WTC11 (cell line): Measurements from ENCODE around the gene ROCK1. TPM values are rescaled to one million over a fixed set of nuclear protein-coding genes. Genes with fewer than 3 reads are reported as not detected.

Experiments used
- ATAC-seq: fragments of 200-7000 bp; cut with Tn5 transposase; 2 replicates; pipeline ENCODE4 v1.10.0; 2021; ENCODE audit warnings: mild to moderate bottlenecking, moderate library complexity
- CTCF ChIA-PET: fragments of 300-600 bp; sonication (Branson Sonifier 250); formaldehyde crosslinking; loops from one replicate; lab custom pipeline; 2021; ENCODE audit warnings: antibody characterized with exemption; lab: Charles Lee
- POLR2A ChIA-PET: fragments of 350-600 bp; sonication (Branson Sonifier 250); formaldehyde crosslinking; loops from one replicate; lab custom pipeline; 2021; ENCODE audit warnings: antibody characterized with exemption; lab: Charles Lee
- DNase-seq: peaks from one replicate; pipeline ENCODE4 v3.0.0; 2021; ENCODE audit warnings: low spot score
- H3K27ac Mint-ChIP-seq: 2 replicates; pipeline ENCODE4 v1.8.0; 2021; ENCODE audit warnings: mixed read lengths
- H3K27me3 Mint-ChIP-seq: 2 replicates; pipeline ENCODE4 v1.8.0; 2021; ENCODE audit warnings: low read depth, mild to moderate bottlenecking, moderate library complexity, mixed read lengths
- H3K36me3 Mint-ChIP-seq: 2 replicates; pipeline ENCODE4 v1.8.0; 2021; ENCODE audit warnings: mixed read lengths
- H3K4me1 Mint-ChIP-seq: 2 replicates; pipeline ENCODE4 v1.8.0; 2022; ENCODE audit warnings: mixed read lengths
- H3K4me3 Mint-ChIP-seq: 2 replicates; pipeline ENCODE4 v1.8.0; 2021; ENCODE audit warnings: mild to moderate bottlenecking, moderate library complexity, mixed read lengths
- H3K9me3 Mint-ChIP-seq: 2 replicates; pipeline ENCODE4 v1.8.0; 2021; ENCODE audit warnings: mixed read lengths
- CBFB ChIP-seq: sonication (generic); formaldehyde crosslinking; IDR thresholded peaks from 2 replicates; pipeline ENCODE4 v1.8.1; 2022; ENCODE audit warnings: mild to moderate bottlenecking, low read depth, missing genetic modification reagents
- ESRRA ChIP-seq: sonication (generic); formaldehyde crosslinking; IDR thresholded peaks from 2 replicates; pipeline ENCODE4 v1.8.1; 2022; ENCODE audit warnings: mild to moderate bottlenecking, missing genetic modification reagents, borderline replicate concordance
- GABPB1 ChIP-seq: sonication (generic); formaldehyde crosslinking; IDR thresholded peaks from 2 replicates; pipeline ENCODE4 v1.8.1; 2023; ENCODE audit warnings: mild to moderate bottlenecking, missing genetic modification reagents
- GRHL2 ChIP-seq: fragments of 250-450 bp; sonication (Bioruptor Pico); IDR thresholded peaks from 2 replicates; pipeline ENCODE4 v1.8.0; 2022; ENCODE audit warnings: mild to moderate bottlenecking, moderate library complexity; ENCODE audit not compliant: insufficient replicate concordance, severe bottlenecking
- HMGA2 ChIP-seq: fragments of 250-450 bp; sonication (Bioruptor Pico); IDR thresholded peaks from 2 replicates; pipeline ENCODE4 v1.4.0; 2021; ENCODE audit warnings: mild to moderate bottlenecking, moderate library complexity
- JUN ChIP-seq: sonication (generic); formaldehyde crosslinking; IDR thresholded peaks from 2 replicates; pipeline ENCODE4 v1.8.0; 2023; ENCODE audit warnings: mild to moderate bottlenecking, missing genetic modification reagents
- NR2C2 ChIP-seq: sonication (generic); formaldehyde crosslinking; IDR thresholded peaks from 2 replicates; pipeline ENCODE4 v1.8.0; 2022; ENCODE audit warnings: mild to moderate bottlenecking, missing genetic modification reagents
- PREB ChIP-seq: sonication (generic); formaldehyde crosslinking; IDR thresholded peaks from 2 replicates; pipeline ENCODE4 v1.8.1; 2022; ENCODE audit warnings: mild to moderate bottlenecking, missing genetic modification reagents, moderate library complexity, borderline replicate concordance
- RORB ChIP-seq: fragments of 250-450 bp; sonication (Bioruptor Pico); IDR thresholded peaks from 2 replicates; pipeline ENCODE4 v1.9.0; 2021; ENCODE audit warnings: mild to moderate bottlenecking
- SMAD4 ChIP-seq: sonication (generic); formaldehyde crosslinking; IDR thresholded peaks from 2 replicates; pipeline ENCODE4 v1.8.0; 2022; ENCODE audit warnings: mild to moderate bottlenecking, missing genetic modification reagents
- SOX15 ChIP-seq: fragments of 250-450 bp; sonication (Bioruptor Pico); IDR thresholded peaks from 2 replicates; pipeline ENCODE4 v1.9.0; 2021; ENCODE audit warnings: mild to moderate bottlenecking
- TEAD4 ChIP-seq: sonication (generic); formaldehyde crosslinking; IDR thresholded peaks from 2 replicates; pipeline ENCODE4 v1.8.0; 2022; ENCODE audit warnings: mild to moderate bottlenecking, missing genetic modification reagents
- ZBTB21 ChIP-seq: sonication (generic); formaldehyde crosslinking; IDR thresholded peaks from 2 replicates; pipeline ENCODE4 v1.8.1; 2023; ENCODE audit warnings: mild to moderate bottlenecking, missing genetic modification reagents, borderline replicate concordance
- ZMAT4 ChIP-seq: fragments of 250-450 bp; sonication (Bioruptor Pico); IDR thresholded peaks from 2 replicates; pipeline ENCODE4 v1.9.0; 2021; ENCODE audit warnings: mild to moderate bottlenecking
- ZNF396 ChIP-seq: fragments of 250-450 bp; sonication (Bioruptor Pico); IDR thresholded peaks from 2 replicates; pipeline ENCODE4 v1.8.0; 2021; ENCODE audit warnings: mild to moderate bottlenecking, moderate library complexity, borderline replicate concordance
- ZNF423 ChIP-seq: fragments of 250-450 bp; sonication (Bioruptor Pico); IDR thresholded peaks from 2 replicates; pipeline ENCODE4 v2.1.2; 2022; ENCODE audit warnings: mild to moderate bottlenecking, moderate library complexity
- total RNA-seq: library from RNA; stranded (reverse); gene quantifications from 3 replicates; pipeline ENCODE4 v1.2.3, GENCODE V29; 2021
- TF ChIP-seq, protein P1 (sequence below): sonication (generic); formaldehyde crosslinking; IDR thresholded peaks from 2 replicates; pipeline ENCODE4 v1.8.0; 2022; ENCODE audit warnings: mild to moderate bottlenecking, missing genetic modification reagents
- TF ChIP-seq, protein P2 (sequence below): sonication (generic); formaldehyde crosslinking; IDR thresholded peaks from 2 replicates; pipeline ENCODE4 v1.8.1; 2022; ENCODE audit warnings: low read depth, missing genetic modification reagents, borderline replicate concordance
- TF ChIP-seq, protein P3 (sequence below): sonication (generic); formaldehyde crosslinking; IDR thresholded peaks from 2 replicates; pipeline ENCODE4 v1.8.0; 2022; ENCODE audit warnings: mild to moderate bottlenecking, missing genetic modification reagents
- TF ChIP-seq, protein P4 (sequence below): sonication (generic); formaldehyde crosslinking; IDR thresholded peaks from 2 replicates; pipeline ENCODE4 v1.8.1; 2023; ENCODE audit warnings: mild to moderate bottlenecking, missing genetic modification reagents
- TF ChIP-seq, protein P5 (sequence below): sonication (generic); formaldehyde crosslinking; IDR thresholded peaks from 2 replicates; pipeline ENCODE4 v1.8.0; 2023; ENCODE audit warnings: missing genetic modification reagents

The ROCK1 gene
- total RNA-seq, 1 experiment from 2014 or later = 42.2 TPM

GRCh38 chr18:21053127-21053526, 58.5 kb downstream of the ROCK1 start:
- DNase-seq = no peak
- CTCF ChIA-PET = interaction anchor here (1.7 kb wide), 1 partner anchor 139 kb away, joined by 7 read pairs; no protein-coding TSS in a partner anchor
- peaks cover 2% of the 10 kb centered on the region; the same call in 1 of the 2 replicates for H3K4me1 Mint-ChIP-seq
- no peaks in the 10 kb centered on the region for H3K36me3 Mint-ChIP-seq
- H3K4me3 Mint-ChIP-seq = no peak overlapping the region
- no peaks in the 10 kb centered on the region for H3K27me3 Mint-ChIP-seq
- TF ChIP-seq ESRRA (CRISPR knock-in tag) (no peak), PREB (no peak), NR2C2 (CRISPR knock-in tag) (no peak), HMGA2 (CRISPR knock-in tag) (no peak), CBFB (CRISPR knock-in tag) (no peak), ZBTB21 (CRISPR knock-in tag) (no peak), ZNF423 (no peak), SMAD4 (CRISPR knock-in tag) (no peak), ZNF396 (CRISPR knock-in tag) (no peak), RORB (CRISPR knock-in tag) (no peak), SOX15 (CRISPR knock-in tag) (no peak), JUN (CRISPR knock-in tag) (no peak), ZMAT4 (no peak), GRHL2 (CRISPR knock-in tag) (no peak), GABPB1 (CRISPR knock-in tag) (no peak)
- TF ChIP-seq, protein P1, sequence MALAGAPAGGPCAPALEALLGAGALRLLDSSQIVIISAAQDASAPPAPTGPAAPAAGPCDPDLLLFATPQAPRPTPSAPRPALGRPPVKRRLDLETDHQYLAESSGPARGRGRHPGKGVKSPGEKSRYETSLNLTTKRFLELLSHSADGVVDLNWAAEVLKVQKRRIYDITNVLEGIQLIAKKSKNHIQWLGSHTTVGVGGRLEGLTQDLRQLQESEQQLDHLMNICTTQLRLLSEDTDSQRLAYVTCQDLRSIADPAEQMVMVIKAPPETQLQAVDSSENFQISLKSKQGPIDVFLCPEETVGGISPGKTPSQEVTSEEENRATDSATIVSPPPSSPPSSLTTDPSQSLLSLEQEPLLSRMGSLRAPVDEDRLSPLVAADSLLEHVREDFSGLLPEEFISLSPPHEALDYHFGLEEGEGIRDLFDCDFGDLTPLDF (CRISPR knock-in tag) = no peak
- TF ChIP-seq, protein P2, sequence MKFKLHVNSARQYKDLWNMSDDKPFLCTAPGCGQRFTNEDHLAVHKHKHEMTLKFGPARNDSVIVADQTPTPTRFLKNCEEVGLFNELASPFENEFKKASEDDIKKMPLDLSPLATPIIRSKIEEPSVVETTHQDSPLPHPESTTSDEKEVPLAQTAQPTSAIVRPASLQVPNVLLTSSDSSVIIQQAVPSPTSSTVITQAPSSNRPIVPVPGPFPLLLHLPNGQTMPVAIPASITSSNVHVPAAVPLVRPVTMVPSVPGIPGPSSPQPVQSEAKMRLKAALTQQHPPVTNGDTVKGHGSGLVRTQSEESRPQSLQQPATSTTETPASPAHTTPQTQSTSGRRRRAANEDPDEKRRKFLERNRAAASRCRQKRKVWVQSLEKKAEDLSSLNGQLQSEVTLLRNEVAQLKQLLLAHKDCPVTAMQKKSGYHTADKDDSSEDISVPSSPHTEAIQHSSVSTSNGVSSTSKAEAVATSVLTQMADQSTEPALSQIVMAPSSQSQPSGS = no peak
- TF ChIP-seq, protein P3, sequence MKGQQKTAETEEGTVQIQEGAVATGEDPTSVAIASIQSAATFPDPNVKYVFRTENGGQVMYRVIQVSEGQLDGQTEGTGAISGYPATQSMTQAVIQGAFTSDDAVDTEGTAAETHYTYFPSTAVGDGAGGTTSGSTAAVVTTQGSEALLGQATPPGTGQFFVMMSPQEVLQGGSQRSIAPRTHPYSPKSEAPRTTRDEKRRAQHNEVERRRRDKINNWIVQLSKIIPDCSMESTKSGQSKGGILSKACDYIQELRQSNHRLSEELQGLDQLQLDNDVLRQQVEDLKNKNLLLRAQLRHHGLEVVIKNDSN (CRISPR knock-in tag) = no peak
- TF ChIP-seq, protein P4, sequence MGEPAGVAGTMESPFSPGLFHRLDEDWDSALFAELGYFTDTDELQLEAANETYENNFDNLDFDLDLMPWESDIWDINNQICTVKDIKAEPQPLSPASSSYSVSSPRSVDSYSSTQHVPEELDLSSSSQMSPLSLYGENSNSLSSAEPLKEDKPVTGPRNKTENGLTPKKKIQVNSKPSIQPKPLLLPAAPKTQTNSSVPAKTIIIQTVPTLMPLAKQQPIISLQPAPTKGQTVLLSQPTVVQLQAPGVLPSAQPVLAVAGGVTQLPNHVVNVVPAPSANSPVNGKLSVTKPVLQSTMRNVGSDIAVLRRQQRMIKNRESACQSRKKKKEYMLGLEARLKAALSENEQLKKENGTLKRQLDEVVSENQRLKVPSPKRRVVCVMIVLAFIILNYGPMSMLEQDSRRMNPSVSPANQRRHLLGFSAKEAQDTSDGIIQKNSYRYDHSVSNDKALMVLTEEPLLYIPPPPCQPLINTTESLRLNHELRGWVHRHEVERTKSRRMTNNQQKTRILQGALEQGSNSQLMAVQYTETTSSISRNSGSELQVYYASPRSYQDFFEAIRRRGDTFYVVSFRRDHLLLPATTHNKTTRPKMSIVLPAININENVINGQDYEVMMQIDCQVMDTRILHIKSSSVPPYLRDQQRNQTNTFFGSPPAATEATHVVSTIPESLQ (CRISPR knock-in tag) = no peak
- TF ChIP-seq, all 79 proteins: peak for 0
- POLR2A ChIA-PET = no interaction called here
- Mint-ChIP-seq H3K27ac (no peak overlapping the region), H3K9me3 (no peaks in the 10 kb centered on the region)
- ATAC-seq = no peak

GRCh38 chr18:21052385-21052784, 59.2 kb downstream of the ROCK1 start:
- no peak overlapping the region for H3K4me3 Mint-ChIP-seq
- ChIA-PET CTCF (no interaction called here), POLR2A (no interaction called here)
- DNase-seq (no peak), ATAC-seq (no peak; the same call in 1 of the 2 replicates)
- H3K27ac Mint-ChIP-seq = no peak overlapping the region
- H3K9me3 Mint-ChIP-seq = no peaks in the 10 kb centered on the region
- TF ChIP-seq TEAD4 (no peak), GABPB1 (CRISPR knock-in tag) (no peak)
- TF ChIP-seq, protein P5, sequence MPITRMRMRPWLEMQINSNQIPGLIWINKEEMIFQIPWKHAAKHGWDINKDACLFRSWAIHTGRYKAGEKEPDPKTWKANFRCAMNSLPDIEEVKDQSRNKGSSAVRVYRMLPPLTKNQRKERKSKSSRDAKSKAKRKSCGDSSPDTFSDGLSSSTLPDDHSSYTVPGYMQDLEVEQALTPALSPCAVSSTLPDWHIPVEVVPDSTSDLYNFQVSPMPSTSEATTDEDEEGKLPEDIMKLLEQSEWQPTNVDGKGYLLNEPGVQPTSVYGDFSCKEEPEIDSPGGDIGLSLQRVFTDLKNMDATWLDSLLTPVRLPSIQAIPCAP (CRISPR knock-in tag) = no peak
- peaks cover 2% of the 10 kb centered on the region; the same call in 1 of the 2 replicates for H3K4me1 Mint-ChIP-seq
- H3K27me3 Mint-ChIP-seq = no peaks in the 10 kb centered on the region
- H3K36me3 Mint-ChIP-seq = 0 out of 2 replicates have a peak, but pooled peaks cover 3% of the 10 kb centered on the region
